Measurements from ENCODE around the gene PHOX2A.

The PHOX2A gene

GRCh38 chr11:72238492-72239312 is 5.3 kb downstream of the PHOX2A start:
- no peaks in the 10 kb centered on the region for H3K9me3 ChIP-seq (ENCODE audit: insufficient read depth, low read length)
- H3K79me2 ChIP-seq (ENCODE audit: low read length), result no peaks in the 10 kb centered on the region
- no peak overlapping the region for H3K9ac ChIP-seq (ENCODE audit: low read length)
- H3K27me3 ChIP-seq (ENCODE audit: low read depth, low read length), result no peaks in the 10 kb centered on the region
- no peak overlapping the region for H3K4me2 ChIP-seq (ENCODE audit: low read length)
- peaks cover 42% of the 10 kb centered on the region for H3K36me3 ChIP-seq (replicated peaks; ENCODE audit: low read depth, low read length)
- H2AFZ ChIP-seq (ENCODE audit: low read depth, low read length), result no peak overlapping the region
- no peak overlapping the region for H3K27ac ChIP-seq (ENCODE audit: low read length)
- no peak overlapping the region for H3K4me3 ChIP-seq (ENCODE audit: low read length)
- H4K20me1 ChIP-seq (ENCODE audit: insufficient read depth, low read length), result peaks cover 23% of the 10 kb centered on the region; the same call in 1 of the 2 replicates
- no peaks in the 10 kb centered on the region for H3K4me1 ChIP-seq (ENCODE audit: low read length)
- TF ChIP-seq EZH2phosphoT487 (IDR thresholded peaks at IDR 0.05; ENCODE audit: low read depth), result no peak
- TF ChIP-seq CTCF (IDR thresholded peaks at IDR 0.05; ENCODE audit: low read depth, low read length), result 0 out of 2 replicates have a peak, but pooled peaks have one; percentile 0

GRCh38 chr11:72238040-72238450 is 5.9 kb downstream of the PHOX2A start:
- Histone ChIP-seq H4K20me1 (ENCODE audit: insufficient read depth, low read length) (peaks cover 27% of the 10 kb centered on the region; the same call in 1 of the 2 replicates), H3K4me2 (ENCODE audit: low read length) (no peak overlapping the region), H3K27me3 (ENCODE audit: low read depth, low read length) (no peaks in the 10 kb centered on the region), H3K4me3 (ENCODE audit: low read length) (no peak overlapping the region), H3K9me3 (ENCODE audit: insufficient read depth, low read length) (no peaks in the 10 kb centered on the region), H3K9ac (ENCODE audit: low read length) (no peak overlapping the region), H3K36me3 (replicated peaks; ENCODE audit: low read depth, low read length) (peaks cover 48% of the 10 kb centered on the region), H3K79me2 (ENCODE audit: low read length) (no peaks in the 10 kb centered on the region), H2AFZ (ENCODE audit: low read depth, low read length) (no peak overlapping the region), H3K27ac (ENCODE audit: low read length) (no peak overlapping the region), H3K4me1 (ENCODE audit: low read length) (no peaks in the 10 kb centered on the region)
- peak; percentile 84 for TF ChIP-seq CTCF (IDR thresholded peaks at IDR 0.05; ENCODE audit: low read depth, low read length)
- TF ChIP-seq EZH2phosphoT487 (IDR thresholded peaks at IDR 0.05; ENCODE audit: low read depth), result no peak

GRCh38 chr11:72237112-72237931 is 6.7 kb downstream of the PHOX2A start:
- Histone ChIP-seq H3K4me1 (ENCODE audit: low read length) (no peaks in the 10 kb centered on the region), H3K79me2 (ENCODE audit: low read length) (no peaks in the 10 kb centered on the region), H3K9ac (ENCODE audit: low read length) (no peak overlapping the region), H3K4me2 (ENCODE audit: low read length) (no peak overlapping the region), H3K9me3 (ENCODE audit: insufficient read depth, low read length) (no peaks in the 10 kb centered on the region), H2AFZ (ENCODE audit: low read depth, low read length) (no peak overlapping the region), H3K27me3 (ENCODE audit: low read depth, low read length) (no peaks in the 10 kb centered on the region), H3K36me3 (replicated peaks; ENCODE audit: low read depth, low read length) (peaks cover 56% of the 10 kb centered on the region), H3K4me3 (ENCODE audit: low read length) (no peak overlapping the region), H4K20me1 (ENCODE audit: insufficient read depth, low read length) (peaks cover 27% of the 10 kb centered on the region; the same call in 1 of the 2 replicates), H3K27ac (ENCODE audit: low read length) (no peak overlapping the region)
- TF ChIP-seq CTCF (IDR thresholded peaks at IDR 0.05; ENCODE audit: low read depth, low read length), result no peak
- no peak for TF ChIP-seq EZH2phosphoT487 (IDR thresholded peaks at IDR 0.05; ENCODE audit: low read depth)

- no peaks in the 10 kb centered on the region for H3K9me3 ChIP-seq (ENCODE audit: insufficient read depth, low read length)
- peaks cover 27% of the 10 kb centered on the region; the same call in 1 of the 2 replicates for H4K20me1 ChIP-seq (ENCODE audit: insufficient read depth, low read length)
- H3K4me1 ChIP-seq (ENCODE audit: low read length), result no peaks in the 10 kb centered on the region
- no peak overlapping the region for H3K4me3 ChIP-seq (ENCODE audit: low read length)
- no peak overlapping the region for H2AFZ ChIP-seq (ENCODE audit: low read depth, low read length)
- no peak overlapping the region for H3K9ac ChIP-seq (ENCODE audit: low read length)
- peaks cover 61% of the 10 kb centered on the region for H3K36me3 ChIP-seq (replicated peaks; ENCODE audit: low read depth, low read length)
- H3K27ac ChIP-seq (ENCODE audit: low read length), result no peak overlapping the region
- no peaks in the 10 kb centered on the region for H3K79me2 ChIP-seq (ENCODE audit: low read length)
- TF ChIP-seq CTCF (IDR thresholded peaks at IDR 0.05; ENCODE audit: low read depth, low read length) (no peak), EZH2phosphoT487 (IDR thresholded peaks at IDR 0.05; ENCODE audit: low read depth) (no peak)
- no peaks in the 10 kb centered on the region for H3K27me3 ChIP-seq (ENCODE audit: low read depth, low read length)
- H3K4me2 ChIP-seq (ENCODE audit: low read length), result no peak overlapping the region
Measured at GRCh38 chr11:72236774-72237111, 7.2 kb downstream of the PHOX2A start.

All from OCI-LY3 (cell line).